Lower leg skin (tissue), 4 donors: Measurements from ENCODE around the gene SLX9. TPM values are rescaled to one million over a fixed set of nuclear protein-coding genes. Genes with fewer than 3 reads are reported as not detected.

ENCODE experiments used
- DNase-seq, 2 donors: peaks; one replicate each; pipeline ENCODE4 v3.0.0-alpha.2; 2019; ENCODE audit warnings: low spot score in 2 of 2
- H3K4me3 ChIP-seq: fragments of 200-600 bp; sonication (generic); 2 replicates; pipeline ENCODE4 v1.5.1; 2017; ENCODE audit warnings: mild to moderate bottlenecking, low read depth; ENCODE audit not compliant: poor library complexity, severe bottlenecking
- POLR2A ChIP-seq, 2 donors: fragments of 450-650 bp; IDR thresholded peaks; one replicate each; pipeline ENCODE4 v1.6.1; 2016 to 2017; ENCODE audit warnings: antibody characterized with exemption in 2 of 2, mild to moderate bottlenecking in 1 of 2, moderate library complexity in 1 of 2
- WGBS, 2 donors: methylation state at CpG; one replicate each; pipeline ENCODE4 v1.1.5; 2018; 5-methylcytosine and 5-hydroxymethylcytosine counted together
- intact Hi-C: fragments of 100-400 bp; cut with DNase I; formaldehyde crosslinking; loops from one replicate; pipeline ENCODE4 v1.15.0; 2023; ENCODE audit warnings: low total_unique reads
- total RNA-seq, 4 donors: library from RNA; depleted of rRNA; stranded (reverse); fragments of >200 nt; gene quantifications; one replicate each; pipeline ENCODE4 v1.1.0, GENCODE V29; 2016
- TF ChIP-seq, protein P1 (sequence below), 3 donors: fragments of 450-650 bp; IDR thresholded peaks; one replicate each; pipeline ENCODE4 v1.5.1; 2016; ENCODE audit warnings: antibody characterized with exemption in 3 of 3, mild to moderate bottlenecking in 3 of 3, moderate library complexity in 2 of 3

Gene SLX9
- total RNA-seq, 4 donors from 2014 or later: 19.0 to 36.4 (median 31.6) TPM

DNA sequence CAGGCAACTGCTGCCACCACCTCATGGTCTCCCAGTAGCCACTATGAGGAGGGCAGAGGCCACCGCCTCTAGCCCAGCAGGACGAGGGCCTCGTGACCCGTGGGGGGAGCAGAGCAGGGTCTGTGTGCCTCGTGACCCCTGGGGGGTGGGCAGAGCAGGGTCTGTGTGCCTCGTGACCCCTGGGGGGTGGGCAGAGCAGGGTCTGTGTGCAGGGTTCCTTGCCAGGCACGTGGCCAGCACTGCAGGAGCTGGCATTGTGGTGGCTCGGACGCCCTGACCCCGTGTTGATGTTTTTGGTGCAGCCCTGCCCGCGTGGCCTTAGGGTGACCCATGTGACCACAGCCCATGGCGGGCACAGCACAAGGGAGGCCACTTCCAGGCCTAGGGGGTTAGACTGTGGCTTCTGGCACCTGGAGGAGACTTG lies 52.8 kb downstream of the SLX9 start:
- intact Hi-C loops: no loop called here
- WGBS, 2 donors: 98 to 100% methylated on average over 1 to 9 of the region's 13 CpGs
- TF ChIP-seq, protein P1, sequence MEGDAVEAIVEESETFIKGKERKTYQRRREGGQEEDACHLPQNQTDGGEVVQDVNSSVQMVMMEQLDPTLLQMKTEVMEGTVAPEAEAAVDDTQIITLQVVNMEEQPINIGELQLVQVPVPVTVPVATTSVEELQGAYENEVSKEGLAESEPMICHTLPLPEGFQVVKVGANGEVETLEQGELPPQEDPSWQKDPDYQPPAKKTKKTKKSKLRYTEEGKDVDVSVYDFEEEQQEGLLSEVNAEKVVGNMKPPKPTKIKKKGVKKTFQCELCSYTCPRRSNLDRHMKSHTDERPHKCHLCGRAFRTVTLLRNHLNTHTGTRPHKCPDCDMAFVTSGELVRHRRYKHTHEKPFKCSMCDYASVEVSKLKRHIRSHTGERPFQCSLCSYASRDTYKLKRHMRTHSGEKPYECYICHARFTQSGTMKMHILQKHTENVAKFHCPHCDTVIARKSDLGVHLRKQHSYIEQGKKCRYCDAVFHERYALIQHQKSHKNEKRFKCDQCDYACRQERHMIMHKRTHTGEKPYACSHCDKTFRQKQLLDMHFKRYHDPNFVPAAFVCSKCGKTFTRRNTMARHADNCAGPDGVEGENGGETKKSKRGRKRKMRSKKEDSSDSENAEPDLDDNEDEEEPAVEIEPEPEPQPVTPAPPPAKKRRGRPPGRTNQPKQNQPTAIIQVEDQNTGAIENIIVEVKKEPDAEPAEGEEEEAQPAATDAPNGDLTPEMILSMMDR (IDR thresholded peaks at IDR 0.05): no peak
- TF ChIP-seq POLR2A (IDR thresholded peaks at IDR 0.05): no peak
- no peak overlapping the region for H3K4me3 ChIP-seq
- no peak for DNase-seq

DNA sequence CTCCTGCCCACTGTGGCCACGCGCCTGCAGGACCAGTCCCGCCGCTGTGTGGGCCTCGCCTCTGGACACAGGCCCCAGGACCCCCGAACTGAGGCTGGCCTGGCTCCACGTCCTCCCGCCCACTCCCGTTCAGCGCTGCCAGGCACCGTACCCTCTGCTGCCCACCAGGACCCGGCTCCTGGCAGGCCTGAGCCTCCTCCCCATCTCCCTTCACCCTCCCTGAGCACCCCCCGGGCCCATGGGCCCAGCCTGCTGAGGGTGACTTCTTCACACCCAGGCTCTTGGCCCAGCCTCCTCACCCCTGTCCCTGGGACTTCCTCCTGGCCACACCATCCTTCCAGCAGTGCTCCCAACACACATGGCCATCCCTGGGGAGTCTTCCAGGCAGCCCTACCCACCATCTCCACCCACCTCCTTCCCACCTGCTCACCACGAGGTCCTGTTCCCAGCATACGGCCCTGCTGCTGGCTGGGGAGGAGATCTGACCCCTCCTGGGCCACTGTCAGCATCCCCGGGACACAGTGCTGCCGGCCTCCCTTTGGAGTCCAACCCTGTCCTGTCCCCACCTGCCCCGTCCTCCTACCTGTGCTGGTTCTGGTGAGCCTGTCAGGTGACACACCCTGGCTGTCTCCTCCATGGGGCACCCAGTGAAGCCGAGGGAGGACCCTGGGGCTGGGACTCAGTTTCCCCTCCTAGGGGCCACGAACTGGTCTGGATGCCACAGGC lies 53.7 kb downstream of the SLX9 start:
- H3K4me3 ChIP-seq: no peak overlapping the region
- no peak for TF ChIP-seq POLR2A (IDR thresholded peaks at IDR 0.05)
- TF ChIP-seq, protein P1 (IDR thresholded peaks at IDR 0.05): no peak
- 85 to 93% methylated on average over 18 to 20 of the region's 20 CpGs for WGBS, 2 donors
- DNase-seq: no peak
- intact Hi-C loops: no loop called here

DNA sequence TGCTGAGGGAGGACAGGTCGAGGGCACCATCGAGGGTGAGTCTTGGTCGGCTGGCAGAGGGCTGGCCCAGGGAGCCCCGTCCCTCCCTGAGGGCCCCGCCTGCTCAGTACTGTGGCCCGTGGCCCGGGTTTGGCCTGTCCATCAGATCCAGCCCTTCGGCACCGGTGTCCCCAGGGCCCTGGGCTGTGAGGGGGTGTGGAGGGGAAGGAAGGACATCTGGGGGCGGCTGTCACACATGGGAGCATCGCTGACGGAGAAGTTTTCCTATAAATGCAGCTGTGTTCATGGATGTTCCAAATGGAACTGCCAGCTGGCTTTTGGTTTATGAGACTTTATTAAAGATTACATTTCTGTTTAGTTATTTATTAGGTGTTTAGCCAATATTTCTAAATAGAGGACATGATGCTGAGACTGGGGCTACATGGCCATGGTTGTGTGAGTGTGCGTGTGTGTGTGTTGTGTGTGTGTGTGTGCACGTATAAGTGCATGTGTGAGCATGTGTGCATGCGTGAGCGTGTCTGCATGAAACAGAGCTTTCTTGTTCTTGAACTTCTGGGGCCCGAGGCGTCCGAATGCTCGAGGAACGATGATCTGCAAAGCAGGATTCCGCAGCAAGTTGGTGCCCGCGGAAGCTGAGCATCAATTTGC lies 54.3 kb downstream of the SLX9 start:
- no peak for DNase-seq
- TF ChIP-seq, protein P1 (IDR thresholded peaks at IDR 0.05): no peak
- no peak for TF ChIP-seq POLR2A (IDR thresholded peaks at IDR 0.05)
- no peak overlapping the region for H3K4me3 ChIP-seq
- WGBS, 2 donors: 27 to 32% methylated on average over 23 of the region's 24 CpGs
- intact Hi-C loops: no loop called here

DNA sequence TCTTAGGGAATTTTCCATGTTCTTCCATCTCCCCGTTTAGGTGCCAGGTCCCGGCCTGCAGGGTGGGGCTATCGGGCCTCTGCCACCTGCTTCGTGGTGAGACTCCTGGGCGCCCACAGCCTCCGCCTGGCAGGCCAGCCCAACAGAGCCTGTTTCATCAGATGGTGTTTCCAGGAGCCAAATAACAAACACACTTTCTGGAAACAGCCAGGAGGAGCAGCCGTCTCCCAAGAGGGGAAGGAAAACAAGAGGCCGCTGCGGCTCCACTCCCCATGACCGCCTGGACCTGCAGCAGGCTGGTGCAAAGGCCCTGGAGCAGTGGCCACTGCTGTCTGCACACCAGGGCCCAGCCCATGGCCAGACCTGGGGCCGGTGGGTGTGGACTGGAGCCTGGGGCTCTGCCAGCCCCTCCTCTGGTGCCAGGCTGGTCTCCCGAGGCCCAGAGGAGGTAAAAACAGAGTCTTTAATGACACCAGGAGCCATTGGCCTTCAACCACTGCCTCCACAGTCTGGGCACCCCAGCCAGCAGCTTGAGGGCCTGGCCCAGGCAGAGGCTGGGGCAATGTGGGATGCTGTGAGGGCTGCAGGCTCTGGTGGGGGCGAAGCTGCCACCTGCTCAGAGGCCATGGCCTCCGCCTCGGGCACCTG lies 55.0 kb downstream of the SLX9 start:
- peak in 1 of 2 donors; percentile 76 for DNase-seq
- WGBS, 2 donors: 26 to 42% methylated on average over 12 to 15 of the region's 15 CpGs
- intact Hi-C loops: no loop called here
- H3K4me3 ChIP-seq: no peak overlapping the region
- TF ChIP-seq, protein P1 (IDR thresholded peaks at IDR 0.05): no peak
- TF ChIP-seq POLR2A (IDR thresholded peaks at IDR 0.05): no peak

DNA sequence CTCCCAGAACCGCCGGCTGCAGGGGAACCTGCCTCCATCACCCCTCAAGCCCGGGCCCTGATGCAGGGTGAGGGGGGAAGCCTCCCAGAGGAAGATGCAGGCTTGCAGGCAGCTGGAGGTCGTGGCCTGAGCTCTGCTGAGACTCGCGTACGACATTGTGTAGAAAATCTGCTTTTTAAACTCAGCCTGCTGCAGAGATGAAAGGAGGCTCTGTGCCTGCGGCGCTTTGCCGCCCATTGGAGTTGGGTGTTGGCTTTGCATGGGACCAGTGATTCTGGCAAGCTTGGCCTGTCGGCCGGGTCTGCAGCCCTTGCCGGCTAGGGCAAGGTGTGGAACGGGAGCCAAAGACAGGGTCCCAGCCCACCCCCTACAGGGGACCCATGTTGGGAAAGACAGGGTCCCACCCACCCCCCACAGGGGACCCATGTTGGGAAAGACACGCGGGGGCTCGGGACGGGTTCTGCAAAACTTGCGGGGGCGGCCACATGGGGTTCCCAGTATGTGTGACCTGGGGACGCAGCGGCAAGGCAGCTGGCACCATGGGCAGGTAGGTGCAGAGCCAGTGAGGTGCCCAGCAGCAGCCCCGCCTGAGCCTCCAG lies 55.6 kb downstream of the SLX9 start:
- intact Hi-C loops: no loop called here
- TF ChIP-seq, protein P1 (IDR thresholded peaks at IDR 0.05): no peak
- no peak for TF ChIP-seq POLR2A (IDR thresholded peaks at IDR 0.05)
- no peak for DNase-seq
- 75 to 83% methylated on average over 14 to 16 of the region's 23 CpGs for WGBS, 2 donors
- H3K4me3 ChIP-seq: no peak overlapping the region
